Urinary bladder (tissue), 4 donors: ENCODE results near the gene BARX1. TPM values are rescaled to one million over a fixed set of nuclear protein-coding genes. Genes with fewer than 3 reads are reported as not detected.
"Not testable (repeated sequence)": the region's sequence is repeated elsewhere in the genome, so short reads cannot be mapped to it uniquely, and the experiment has no call there.

Experiments
- DNase-seq: peaks from one replicate; pipeline ENCODE4 v3.0.0-alpha.2; 2015; ENCODE audit errors: extremely low spot score
- H3K27ac ChIP-seq: one replicate; pipeline ENCODE4 v1.5.1; 2013; ENCODE audit warnings: low read depth, mild to moderate bottlenecking, moderate library complexity
- H3K36me3 ChIP-seq: one replicate; pipeline ENCODE4 v1.6.1; 2013; ENCODE audit warnings: mild to moderate bottlenecking, moderate library complexity; ENCODE audit not compliant: insufficient read depth
- H3K4me1 ChIP-seq: one replicate; pipeline ENCODE4 v1.6.1; 2013; ENCODE audit warnings: mild to moderate bottlenecking, moderate library complexity; ENCODE audit not compliant: insufficient read depth
- H3K4me3 ChIP-seq: one replicate; pipeline ENCODE4 v1.5.1; 2013; ENCODE audit warnings: low read depth, low read length
- WGBS: extraction: QIAGEN DNeasy Blood & Tissue Kit; methylation state at CpG from one replicate; pipeline ENCODE4 v1.1.7; 2013; 5-methylcytosine and 5-hydroxymethylcytosine counted together
- polyA plus RNA-seq: library from polyadenylated mRNA; stranded (reverse); fragments of 200-250 nt; gene quantifications from one replicate; pipeline ENCODE4 v1.2.3, GENCODE V29; 2013
- total RNA-seq: library from RNA; depleted of rRNA; stranded (reverse); fragments of >200 nt; gene quantifications from one replicate; pipeline ENCODE4 v1.2.3, GENCODE V29; 2014
- donor health status: healthy with polysubstance abuse.
- donor health status: healthy.

Gene BARX1
- total and polyA plus RNA-seq, 2 donors = not detected

GRCh38 chr9:93976081-93976480, 20.9 kb upstream of the BARX1 start:
- H3K27ac ChIP-seq = no peak overlapping the region
- 59% methylated on average over 3 of the region's 3 CpGs for WGBS

GRCh38 chr9:93975262-93975661, 20.1 kb upstream of the BARX1 start:
- no peak overlapping the region for H3K4me3 ChIP-seq
- H3K27ac ChIP-seq = no peak overlapping the region
- DNase-seq = no peak
- no peaks in the 10 kb centered on the region for H3K36me3 ChIP-seq
- no peaks in the 10 kb centered on the region for H3K4me1 ChIP-seq
- 83% methylated on average over 7 of the region's 7 CpGs for WGBS

More at GRCh38 chr9:93976081-93976480, 20.9 kb upstream of the BARX1 start:
- Histone ChIP-seq H3K36me3 (no peaks in the 10 kb centered on the region), H3K4me3 (no peak overlapping the region), H3K4me1 (no peaks in the 10 kb centered on the region)
- no peak for DNase-seq

DNA sequence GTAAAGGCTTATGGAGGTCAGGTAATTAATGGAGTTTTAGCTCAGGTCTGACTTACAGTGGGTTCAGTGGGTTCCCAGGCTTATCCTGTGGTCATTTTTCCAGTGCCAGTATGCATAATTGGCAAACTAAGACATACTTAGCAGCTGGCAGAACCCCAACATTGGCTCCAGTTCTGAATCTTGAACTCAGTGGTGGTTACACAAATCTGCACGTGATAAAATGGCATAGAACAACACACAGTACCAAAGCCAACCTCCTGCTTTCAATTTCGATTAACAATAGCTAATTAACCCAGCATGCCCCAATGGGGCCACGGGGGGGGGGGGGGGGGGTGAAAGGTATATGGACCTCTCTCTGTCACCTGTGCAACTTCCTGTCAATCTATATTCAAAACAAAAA, 19.0 kb upstream of the BARX1 start:
- Histone ChIP-seq H3K4me1 (no peaks in the 10 kb centered on the region), H3K4me3 (no peak overlapping the region), H3K27ac (no peak overlapping the region), H3K36me3 (no peaks in the 10 kb centered on the region)
- DNase-seq = no peak
- 48% methylated on average over 3 of the region's 3 CpGs for WGBS

GRCh38 chr9:93972655-93973054, 17.5 kb upstream of the BARX1 start:
- DNase-seq, H3K4me1 ChIP-seq, H3K27ac ChIP-seq, H3K36me3 ChIP-seq, H3K4me3 ChIP-seq: not testable (repeated sequence)
- WGBS = 88% methylated on average over 3 of the region's 3 CpGs

DNA sequence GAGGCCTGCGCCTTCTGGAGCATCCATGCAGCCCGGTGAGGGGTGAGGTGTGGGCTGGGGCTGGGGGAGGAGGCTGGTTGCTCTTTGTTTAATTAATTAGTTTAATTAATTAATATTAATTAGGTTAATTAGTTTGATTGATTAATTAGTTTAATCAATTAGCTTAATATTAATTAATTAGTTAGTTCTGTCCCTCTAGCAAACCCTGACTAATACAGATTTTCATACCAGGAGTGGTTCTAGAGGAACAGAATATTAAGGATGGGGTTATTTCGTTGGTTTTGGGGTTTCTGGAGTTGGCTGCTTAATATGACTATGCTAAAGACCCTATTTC, 14.1 kb upstream of the BARX1 start:
- no peak overlapping the region for H3K4me3 ChIP-seq
- no peak for DNase-seq
- WGBS = 96% methylated on average over 3 of the region's 3 CpGs
- no peak overlapping the region for H3K27ac ChIP-seq
- no peaks in the 10 kb centered on the region for H3K4me1 ChIP-seq
- no peaks in the 10 kb centered on the region for H3K36me3 ChIP-seq

DNA sequence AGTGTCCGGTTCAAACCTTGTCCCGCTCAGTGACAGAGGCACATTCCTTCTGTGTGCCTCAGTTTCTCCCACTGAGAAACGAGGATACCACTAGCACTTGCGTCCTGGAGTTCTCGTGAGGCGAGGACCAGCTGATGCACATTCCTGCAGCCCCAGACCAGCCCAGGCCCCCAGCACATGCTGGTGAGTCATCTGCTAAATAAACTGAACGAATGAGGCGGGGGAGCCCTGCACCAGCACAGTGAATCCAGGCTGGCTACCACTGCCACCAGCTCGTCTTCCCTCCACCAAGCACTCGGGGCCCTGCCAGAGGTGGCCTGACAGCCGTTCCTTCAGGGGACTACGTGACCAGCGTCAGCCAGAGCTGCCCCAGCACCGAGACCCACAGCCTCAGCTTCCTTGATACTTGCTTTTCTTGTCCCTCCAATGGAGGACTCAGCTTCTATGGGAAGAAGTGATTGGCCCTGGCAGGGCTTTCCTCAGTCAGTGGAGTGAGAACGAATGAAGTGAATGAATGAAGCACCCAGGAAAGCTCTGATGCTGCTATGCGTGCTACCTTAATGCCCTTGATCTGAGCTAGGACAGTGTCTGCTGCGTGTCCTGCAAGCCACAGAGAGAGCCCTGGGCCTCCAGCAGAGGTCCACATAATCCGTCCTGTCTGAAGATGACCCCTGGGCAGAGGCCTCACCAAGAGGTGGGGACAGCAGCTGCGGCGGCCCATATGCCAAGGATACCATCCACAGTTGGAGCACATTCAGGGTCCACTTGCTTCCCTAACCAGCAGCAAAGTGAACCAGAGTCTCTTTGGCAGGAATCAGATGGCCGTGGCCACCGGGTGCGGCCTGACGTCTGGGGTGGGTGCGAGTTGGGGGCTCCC, 13.5 kb upstream of the BARX1 start:
- H3K27ac ChIP-seq = no peak overlapping the region
- WGBS = 74% methylated on average over 25 of the region's 25 CpGs
- no peak overlapping the region for H3K4me3 ChIP-seq
- no peaks in the 10 kb centered on the region for H3K4me1 ChIP-seq
- no peak for DNase-seq
- no peaks in the 10 kb centered on the region for H3K36me3 ChIP-seq

- H3K4me1 ChIP-seq = no peaks in the 10 kb centered on the region
- no peak overlapping the region for H3K27ac ChIP-seq
- 90% methylated on average over 13 of the region's 13 CpGs for WGBS
- H3K36me3 ChIP-seq = no peaks in the 10 kb centered on the region
- DNase-seq = no peak
- no peak overlapping the region for H3K4me3 ChIP-seq
These were observed 12.1 kb upstream of the BARX1 start for GRCh38 chr9:93967020-93967803.

DNA sequence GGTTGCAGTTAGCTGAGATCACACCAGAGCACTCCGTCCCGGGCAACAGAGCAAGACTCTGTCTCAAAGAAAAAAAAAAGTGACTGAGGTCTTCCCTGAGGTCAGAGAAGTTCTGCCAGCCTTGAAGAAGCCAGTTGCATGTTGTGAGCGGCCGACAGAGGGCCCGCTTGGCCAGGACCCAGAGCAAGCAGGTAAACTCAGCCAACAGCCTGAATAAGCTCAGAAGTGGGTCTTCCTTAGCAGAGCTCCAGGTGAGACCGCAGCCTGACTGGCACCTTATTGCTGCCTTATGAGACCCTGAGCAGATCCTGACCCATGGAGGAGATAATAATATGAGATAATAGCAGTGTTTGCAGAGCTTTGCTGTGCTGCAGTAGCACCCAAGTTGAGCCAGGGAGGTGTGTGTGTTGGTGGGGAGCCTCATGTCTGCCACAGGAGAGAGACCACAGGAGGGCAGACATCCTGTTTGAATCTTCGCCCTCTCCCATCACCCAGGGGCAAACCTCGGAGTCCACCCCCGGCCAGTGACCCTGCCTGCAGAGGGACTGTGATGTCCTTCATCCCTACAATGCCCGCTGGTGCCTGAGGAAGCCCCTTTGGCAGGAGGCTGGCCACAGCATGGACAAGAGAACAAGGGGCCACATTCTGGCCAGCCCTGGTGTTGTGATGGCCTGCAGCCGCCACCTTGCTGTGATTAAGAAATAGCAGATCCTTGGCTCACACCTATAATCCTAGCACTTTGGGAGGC, 10.8 kb upstream of the BARX1 start:
- H3K4me1 ChIP-seq = no peaks in the 10 kb centered on the region
- no peak overlapping the region for H3K4me3 ChIP-seq
- no peaks in the 10 kb centered on the region for H3K36me3 ChIP-seq
- no peak for DNase-seq
- WGBS = 77% methylated on average over 11 of the region's 11 CpGs
- H3K27ac ChIP-seq = no peak overlapping the region

- WGBS = 92% methylated on average over 4 of the region's 4 CpGs
- DNase-seq = no peak
- Histone ChIP-seq H3K27ac (no peak overlapping the region), H3K36me3 (no peaks in the 10 kb centered on the region), H3K4me1 (no peaks in the 10 kb centered on the region), H3K4me3 (no peak overlapping the region)
These were observed 9.5 kb upstream of the BARX1 start for GRCh38 chr9:93964685-93965084.

DNA sequence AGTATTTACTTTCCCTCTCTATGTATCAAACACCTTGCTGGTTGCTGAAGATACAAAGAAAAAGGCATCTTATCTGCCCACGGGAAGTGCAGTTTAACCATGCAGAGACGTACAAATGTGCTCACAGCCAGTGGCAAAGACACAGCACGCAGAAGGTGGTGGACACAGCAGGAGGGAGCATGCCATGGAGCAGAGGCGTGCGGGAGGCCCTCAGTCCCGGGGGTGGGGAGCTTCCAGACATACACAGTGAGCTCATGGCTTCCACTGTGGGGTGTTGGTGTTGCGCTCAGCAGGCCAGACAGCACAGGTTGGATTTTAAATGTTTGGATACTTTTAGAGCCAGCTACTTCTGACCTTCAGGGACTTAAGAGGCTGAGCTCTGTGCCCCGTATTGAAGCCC, 8.8 kb upstream of the BARX1 start:
- Histone ChIP-seq H3K4me3 (no peak overlapping the region), H3K4me1 (no peaks in the 10 kb centered on the region), H3K27ac (no peak overlapping the region), H3K36me3 (no peaks in the 10 kb centered on the region)
- no peak for DNase-seq
- WGBS = 58% methylated on average over 8 of the region's 8 CpGs

- DNase-seq, H3K36me3 ChIP-seq, H3K27ac ChIP-seq, H3K4me1 ChIP-seq, H3K4me3 ChIP-seq: not testable (repeated sequence)
- WGBS = 60% methylated on average over 3 of the region's 3 CpGs
These were observed 8.3 kb upstream of the BARX1 start for GRCh38 chr9:93963489-93963888.

DNA sequence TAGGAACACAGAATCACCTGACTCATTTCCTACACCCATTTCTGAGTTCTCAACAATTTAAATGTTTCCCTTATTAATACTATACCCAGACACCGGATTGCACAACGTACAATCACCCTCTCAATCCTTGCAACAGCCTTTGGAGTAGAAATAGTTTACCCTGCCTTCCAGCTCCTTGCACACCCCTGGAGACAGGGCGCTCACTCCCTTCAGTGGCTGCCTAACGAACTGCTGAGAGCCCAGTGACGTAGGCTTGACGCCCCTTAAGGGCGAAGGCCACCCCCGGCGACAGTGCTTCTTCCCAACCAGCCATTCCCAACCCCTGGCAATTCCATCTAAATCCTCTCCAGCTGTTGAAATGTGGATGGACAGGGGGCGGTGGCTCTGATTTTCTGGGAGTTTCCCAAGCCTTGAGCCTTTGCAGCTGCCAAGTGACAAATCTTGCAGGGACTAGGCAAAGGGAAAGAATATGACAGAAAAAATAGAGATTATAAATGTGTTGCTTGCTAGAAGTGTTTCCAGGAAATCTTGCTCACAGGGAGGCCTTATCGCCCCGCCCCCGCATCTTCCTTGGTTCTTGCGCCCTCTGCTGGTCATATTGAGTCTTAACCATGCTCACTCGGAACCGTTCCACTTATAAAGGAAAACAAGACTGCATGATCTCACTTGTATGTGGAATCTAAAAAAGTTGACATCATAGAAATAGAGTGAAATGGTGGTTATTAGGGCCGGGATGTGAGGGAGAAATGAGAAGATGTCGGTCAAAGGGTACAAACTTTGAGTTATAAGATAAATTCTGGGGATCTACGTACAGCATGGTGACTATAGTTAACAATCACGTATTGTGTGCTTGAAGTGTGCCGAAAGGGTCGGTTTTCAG, 7.6 kb upstream of the BARX1 start:
- no peak overlapping the region for H3K27ac ChIP-seq
- WGBS = 19% methylated on average over 22 of the region's 22 CpGs
- DNase-seq = peak; percentile 85
- no peak overlapping the region for H3K4me3 ChIP-seq
- no peaks in the 10 kb centered on the region for H3K36me3 ChIP-seq
- no peaks in the 10 kb centered on the region for H3K4me1 ChIP-seq

DNA sequence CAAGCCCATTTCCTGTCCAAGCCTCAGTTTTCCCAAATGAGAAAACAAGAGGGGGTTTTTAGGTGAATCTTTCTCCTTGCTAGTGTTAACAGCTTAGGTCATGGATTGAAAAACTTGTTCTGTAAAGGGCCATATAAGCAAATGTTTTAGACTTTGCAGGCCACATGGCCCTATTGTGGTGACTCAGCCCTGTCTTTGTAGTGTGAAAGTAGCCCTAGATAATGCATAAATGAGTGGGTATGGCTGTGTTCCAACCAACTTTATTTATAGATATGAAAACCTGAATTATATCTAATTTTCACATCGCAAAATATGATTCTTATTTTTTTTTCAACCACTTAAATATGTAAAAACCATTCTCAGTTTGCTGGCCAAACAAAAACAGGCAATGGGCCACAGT, 6.9 kb upstream of the BARX1 start:
- no peak for DNase-seq
- no peaks in the 10 kb centered on the region for H3K4me1 ChIP-seq
- no peaks in the 10 kb centered on the region for H3K36me3 ChIP-seq
- 78% methylated on average over 1 of the region's 1 CpG for WGBS
- H3K4me3 ChIP-seq = no peak overlapping the region
- H3K27ac ChIP-seq = no peak overlapping the region
